Mucosa of descending colon (tissue), 3 donors: ENCODE data around the gene CHAD. TPM values are rescaled to one million over a fixed set of nuclear protein-coding genes. Genes with fewer than 3 reads are reported as not detected.

Experiments used
- ATAC-seq: fragments of 200-7000 bp; cut with Tn5 transposase; one replicate; pipeline ENCODE4 v1.9.1; 2020; ENCODE audit warnings: mild to moderate bottlenecking, moderate library complexity
- DNase-seq, 3 donors: peaks; one replicate each; pipeline ENCODE4 v3.0.0-alpha.2; 2020
- H3K36me3 ChIP-seq: fragments of 200-600 bp; one replicate; pipeline ENCODE4 v1.8.0; 2021; ENCODE audit warnings: low read depth, mild to moderate bottlenecking
- H3K4me1 ChIP-seq: fragments of 200-600 bp; one replicate; pipeline ENCODE4 v1.8.0; 2021; ENCODE audit warnings: low read depth, mild to moderate bottlenecking
- H3K4me3 ChIP-seq: fragments of 200-600 bp; one replicate; pipeline ENCODE4 v1.8.0; 2021; ENCODE audit warnings: mild to moderate bottlenecking
- H3K9me3 ChIP-seq: fragments of 200-600 bp; one replicate; pipeline ENCODE4 v1.8.0; 2021; ENCODE audit warnings: mild to moderate bottlenecking
- CTCF ChIP-seq: fragments of 200-600 bp; IDR thresholded peaks from one replicate; pipeline ENCODE4 v1.8.0; 2022; ENCODE audit warnings: antibody characterized with exemption, mild to moderate bottlenecking
- intact Hi-C, 2 donors: fragments of 100-400 bp; cut with DNase I in 1 of 2; cut with micrococcal nuclease in 1 of 2; formaldehyde crosslinking; loops; one replicate each; pipeline versions ENCODE4 v1.11.0 to v1.11.1; 2022; cut with DNase I, micrococcal nuclease
- total RNA-seq, 3 donors: library from RNA; stranded (reverse); fragmentation: NEBNext Ultra II Directional in 2 of 3; extraction: Animal tissue kit (Norgen Biotek cat#: 25700) in 2 of 3; gene quantifications; one replicate each; pipeline versions ENCODE4 v1.2.1 to v1.2.4, GENCODE V29; 2021 to 2023
- donor health status: DM: no; HTN: no; CAD: no; lungs with moderate emphysema.
- donor health status: DM: no; HTN: no; CAD: no.
- donor health status: DM: no; HTN: yes; CAD: no.

Gene CHAD
- total RNA-seq, 3 donors from 2014 or later: 4.6 to 15.3 (median 5.8) TPM

DNA sequence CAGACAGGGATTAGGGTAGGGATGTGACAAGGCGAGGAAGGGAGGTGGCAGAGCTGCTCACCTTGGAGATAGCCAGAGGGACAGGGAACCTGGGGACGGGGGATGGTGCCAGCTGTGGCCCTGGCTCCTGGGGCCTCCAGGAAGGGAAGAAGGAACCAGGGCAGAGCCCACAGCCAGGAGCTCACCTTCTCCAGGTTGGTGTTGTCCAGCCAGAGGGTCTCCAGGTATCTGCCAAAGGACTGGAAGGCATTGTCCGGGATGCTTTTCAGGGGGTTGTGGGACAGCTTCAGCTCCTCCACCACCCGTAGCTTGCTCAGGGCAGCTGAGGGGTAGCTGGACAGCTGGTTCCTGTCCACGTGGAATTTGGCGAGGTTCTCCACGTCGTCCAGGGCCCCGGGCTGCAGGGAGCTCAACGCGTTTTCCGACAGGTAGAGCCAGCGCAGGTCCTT, 801 bp downstream of the CHAD start:
- Histone ChIP-seq H3K9me3 (no peaks in the 10 kb centered on the region), H3K36me3 (no peaks in the 10 kb centered on the region), H3K4me3 (no peak overlapping the region), H3K4me1 (peaks cover 41% of the 10 kb centered on the region)
- TF ChIP-seq CTCF: no peak
- intact Hi-C loops: no loop called here
- DNase-seq (peak in 2 of 3 donors; percentile 18 to 56), ATAC-seq (no peak)

DNA sequence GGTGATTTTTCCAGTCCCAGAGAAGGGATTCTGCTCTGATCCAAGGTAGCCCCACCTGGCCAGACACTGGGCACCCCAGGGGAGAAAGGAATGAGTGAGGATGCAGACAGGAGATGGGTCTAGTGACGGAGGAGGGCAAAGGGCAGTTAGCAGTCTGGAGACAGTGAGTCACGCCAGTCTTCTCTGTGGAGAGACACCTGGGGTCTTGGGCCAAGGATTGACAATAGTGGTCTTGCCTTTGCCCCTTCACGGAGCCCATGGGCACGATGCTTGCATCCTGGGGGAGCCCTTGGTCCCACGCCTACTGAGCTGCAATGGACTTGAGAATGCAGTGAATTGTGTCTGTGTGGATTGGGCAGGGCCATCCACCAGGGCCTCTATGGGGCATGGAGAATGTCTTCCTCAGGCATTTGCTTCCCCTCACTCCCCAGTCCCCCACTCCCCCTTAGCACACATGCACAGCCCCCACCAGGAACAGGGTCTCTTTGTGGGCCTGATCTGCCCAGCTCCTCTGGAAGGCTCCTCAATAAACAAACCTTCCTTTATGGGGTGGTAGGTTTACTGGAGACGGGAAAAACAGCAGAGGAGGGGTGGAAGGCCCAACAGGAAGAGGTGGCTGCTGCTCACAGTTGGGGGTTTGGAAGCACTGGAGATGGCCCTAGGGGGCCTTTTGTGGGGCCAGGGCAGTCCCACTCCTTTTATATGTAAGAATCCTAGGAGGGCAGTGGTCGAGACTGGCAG, 1.4 kb downstream of the CHAD start:
- Histone ChIP-seq H3K9me3 (no peaks in the 10 kb centered on the region), H3K4me3 (no peak overlapping the region), H3K4me1 (peaks cover 41% of the 10 kb centered on the region), H3K36me3 (no peaks in the 10 kb centered on the region)
- no peak for TF ChIP-seq CTCF
- ATAC-seq (peak; percentile 16), DNase-seq (peak in 2 of 3 donors; percentile 40 to 45)
- intact Hi-C loops: no loop called here

GRCh38 chr17:50466371-50467113, 2.1 kb downstream of the CHAD start:
- Histone ChIP-seq H3K36me3 (no peaks in the 10 kb centered on the region), H3K4me3 (no peak overlapping the region), H3K9me3 (no peaks in the 10 kb centered on the region), H3K4me1 (peaks cover 41% of the 10 kb centered on the region)
- peak; percentile 87 for ATAC-seq
- DNase-seq: peak; percentile 81 to 90 (median 82)
- intact Hi-C loops: no loop called here
- no peak for TF ChIP-seq CTCF

GRCh38 chr17:50465635-50466034, 3.0 kb downstream of the CHAD start:
- intact Hi-C loops: no loop called here
- H3K9me3 ChIP-seq: no peaks in the 10 kb centered on the region
- DNase-seq (peak in 2 of 3 donors; percentile 8 to 43), ATAC-seq (no peak)
- H3K36me3 ChIP-seq: no peaks in the 10 kb centered on the region
- H3K4me1 ChIP-seq: peaks cover 34% of the 10 kb centered on the region
- no peak for TF ChIP-seq CTCF
- no peak overlapping the region for H3K4me3 ChIP-seq

DNA sequence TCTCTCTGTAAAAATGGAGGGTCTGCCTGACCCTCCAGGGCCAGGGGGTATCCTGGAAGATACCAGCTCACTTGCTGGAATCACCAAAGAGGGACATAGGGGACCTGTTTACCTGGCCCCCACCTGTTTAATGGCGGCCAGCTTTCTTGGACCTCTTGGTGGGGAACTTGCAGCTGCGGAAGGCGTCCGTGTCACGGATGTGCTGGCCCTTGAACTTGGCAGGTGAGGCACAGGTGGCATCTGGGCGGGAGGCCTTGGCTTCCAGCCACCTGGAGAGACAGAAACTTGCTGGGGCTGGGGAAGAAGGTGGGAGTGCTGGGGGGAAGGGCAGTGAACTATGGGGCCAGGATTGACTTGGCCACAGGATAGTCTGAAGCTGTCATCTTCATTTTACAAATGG, 3.5 kb downstream of the CHAD start:
- intact Hi-C loops: no loop called here
- Histone ChIP-seq H3K4me3 (no peak overlapping the region), H3K36me3 (no peaks in the 10 kb centered on the region), H3K9me3 (no peaks in the 10 kb centered on the region), H3K4me1 (peaks cover 31% of the 10 kb centered on the region)
- DNase-seq (peak in 1 of 3 donors; percentile 47), ATAC-seq (no peak)
- no peak for TF ChIP-seq CTCF
